ENCODE data around the gene SORCS2. TPM values are rescaled to one million over a fixed set of nuclear protein-coding genes. Genes with fewer than 3 reads are reported as not detected.

The SORCS2 gene
- total RNA-seq, 1 experiment from 2014 or later: 0.15 TPM

DNA sequence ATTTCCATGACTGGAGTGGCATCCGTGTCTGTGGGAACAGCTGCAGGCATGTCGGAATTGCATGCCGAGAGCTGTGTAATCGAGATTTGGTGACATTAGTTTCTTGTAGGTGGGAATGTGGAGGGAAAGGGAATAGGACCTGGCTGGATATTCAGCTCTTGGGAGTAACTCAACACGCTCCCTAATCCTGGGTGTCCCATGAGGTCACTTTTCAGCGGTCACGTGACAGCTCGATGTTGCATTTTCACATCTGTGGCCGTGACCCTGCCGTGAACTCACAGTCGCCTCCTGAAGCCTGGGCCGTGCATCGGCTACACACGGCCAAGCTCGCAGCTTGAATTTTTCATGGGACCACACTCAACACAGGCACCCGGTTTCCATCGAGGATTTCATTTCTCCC is 268.2 kb downstream of the SORCS2 start:
- Histone ChIP-seq H3K4me1 (ENCODE audit: control insufficient read depth, insufficient read depth, low read length) (no peaks in the 10 kb centered on the region), H3K27ac (ENCODE audit: low read length) (no peak overlapping the region), H3K27me3 (ENCODE audit: control insufficient read depth, insufficient read depth, low read length) (no peaks in the 10 kb centered on the region), H3K4me3 (ENCODE audit: low read depth in 2 of 2, low read length in 2 of 2) (no peak overlapping the region), H3K9me3 (ENCODE audit: control insufficient read depth, insufficient read depth, low read depth, low read length) (no peaks in the 10 kb centered on the region), H3K36me3 (ENCODE audit: control insufficient read depth, insufficient read depth, low read length) (no peaks in the 10 kb centered on the region)
- POLR2A ChIA-PET: no interaction called here
- DNase-seq (ENCODE audit: low read depth, low spot score) (no peak), ATAC-seq (no peak)
- no TSS peak for BruUV-seq (replicated peaks)
- no peak for TF ChIP-seq TCF7L2 (IDR thresholded peaks at IDR 0.05; ENCODE audit: low read depth, low read length)
- intact Hi-C loops (cut with micrococcal nuclease; ENCODE audit: unreplicated experiment) (no loop called here), in situ Hi-C loops (cut with HindIII; ENCODE audit: low pct_unique_long_range_greater_than_20kb, low sequenced_read_pairs) (no loop called here)
- CTCF ChIA-PET: no interaction called here

DNA sequence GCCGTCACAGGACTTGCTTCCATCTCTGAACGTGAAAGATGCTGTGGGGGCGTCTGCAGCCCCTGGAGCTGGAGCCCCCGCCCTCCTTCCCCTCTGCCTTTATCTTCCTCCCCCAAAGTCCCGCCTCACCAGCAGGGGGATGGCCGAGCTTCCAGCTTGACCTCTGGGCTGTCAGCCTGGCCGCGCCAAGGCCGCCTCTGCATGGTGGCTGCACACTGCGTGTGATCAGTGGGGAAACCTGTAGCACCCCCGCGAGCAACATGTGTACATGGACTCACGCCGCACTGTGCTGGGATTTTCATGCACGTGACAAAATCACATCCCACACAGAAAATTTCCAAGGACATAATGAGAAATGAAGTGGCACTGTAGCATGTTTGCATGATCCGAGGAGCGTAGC is 268.9 kb downstream of the SORCS2 start:
- CTCF ChIA-PET: no interaction called here
- Histone ChIP-seq H3K36me3 (ENCODE audit: control insufficient read depth, insufficient read depth, low read length) (no peaks in the 10 kb centered on the region), H3K9me3 (ENCODE audit: control insufficient read depth, insufficient read depth, low read depth, low read length) (no peaks in the 10 kb centered on the region), H3K27me3 (ENCODE audit: control insufficient read depth, insufficient read depth, low read length) (no peaks in the 10 kb centered on the region), H3K27ac (ENCODE audit: low read length) (no peak overlapping the region), H3K4me1 (ENCODE audit: control insufficient read depth, insufficient read depth, low read length) (no peaks in the 10 kb centered on the region), H3K4me3 (ENCODE audit: low read depth in 2 of 2, low read length in 2 of 2) (no peak overlapping the region)
- ATAC-seq (no peak), DNase-seq (ENCODE audit: low read depth, low spot score) (no peak)
- POLR2A ChIA-PET: no interaction called here
- intact Hi-C loops (cut with micrococcal nuclease; ENCODE audit: unreplicated experiment): no loop called here
- no TSS peak for BruUV-seq (replicated peaks)
- TF ChIP-seq SIN3A (IDR thresholded peaks at IDR 0.05; ENCODE audit: borderline replicate concordance, insufficient read depth, low read depth, low read length) (no peak), TCF7L2 (IDR thresholded peaks at IDR 0.05; ENCODE audit: low read depth, low read length) (no peak), POLR2AphosphoS5 (IDR thresholded peaks at IDR 0.05; ENCODE audit: low read depth, low read length) (no peak)
- TF ChIP-seq, protein P1, sequence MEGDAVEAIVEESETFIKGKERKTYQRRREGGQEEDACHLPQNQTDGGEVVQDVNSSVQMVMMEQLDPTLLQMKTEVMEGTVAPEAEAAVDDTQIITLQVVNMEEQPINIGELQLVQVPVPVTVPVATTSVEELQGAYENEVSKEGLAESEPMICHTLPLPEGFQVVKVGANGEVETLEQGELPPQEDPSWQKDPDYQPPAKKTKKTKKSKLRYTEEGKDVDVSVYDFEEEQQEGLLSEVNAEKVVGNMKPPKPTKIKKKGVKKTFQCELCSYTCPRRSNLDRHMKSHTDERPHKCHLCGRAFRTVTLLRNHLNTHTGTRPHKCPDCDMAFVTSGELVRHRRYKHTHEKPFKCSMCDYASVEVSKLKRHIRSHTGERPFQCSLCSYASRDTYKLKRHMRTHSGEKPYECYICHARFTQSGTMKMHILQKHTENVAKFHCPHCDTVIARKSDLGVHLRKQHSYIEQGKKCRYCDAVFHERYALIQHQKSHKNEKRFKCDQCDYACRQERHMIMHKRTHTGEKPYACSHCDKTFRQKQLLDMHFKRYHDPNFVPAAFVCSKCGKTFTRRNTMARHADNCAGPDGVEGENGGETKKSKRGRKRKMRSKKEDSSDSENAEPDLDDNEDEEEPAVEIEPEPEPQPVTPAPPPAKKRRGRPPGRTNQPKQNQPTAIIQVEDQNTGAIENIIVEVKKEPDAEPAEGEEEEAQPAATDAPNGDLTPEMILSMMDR (IDR thresholded peaks at IDR 0.05): no peak
- TF ChIP-seq, protein P2, sequence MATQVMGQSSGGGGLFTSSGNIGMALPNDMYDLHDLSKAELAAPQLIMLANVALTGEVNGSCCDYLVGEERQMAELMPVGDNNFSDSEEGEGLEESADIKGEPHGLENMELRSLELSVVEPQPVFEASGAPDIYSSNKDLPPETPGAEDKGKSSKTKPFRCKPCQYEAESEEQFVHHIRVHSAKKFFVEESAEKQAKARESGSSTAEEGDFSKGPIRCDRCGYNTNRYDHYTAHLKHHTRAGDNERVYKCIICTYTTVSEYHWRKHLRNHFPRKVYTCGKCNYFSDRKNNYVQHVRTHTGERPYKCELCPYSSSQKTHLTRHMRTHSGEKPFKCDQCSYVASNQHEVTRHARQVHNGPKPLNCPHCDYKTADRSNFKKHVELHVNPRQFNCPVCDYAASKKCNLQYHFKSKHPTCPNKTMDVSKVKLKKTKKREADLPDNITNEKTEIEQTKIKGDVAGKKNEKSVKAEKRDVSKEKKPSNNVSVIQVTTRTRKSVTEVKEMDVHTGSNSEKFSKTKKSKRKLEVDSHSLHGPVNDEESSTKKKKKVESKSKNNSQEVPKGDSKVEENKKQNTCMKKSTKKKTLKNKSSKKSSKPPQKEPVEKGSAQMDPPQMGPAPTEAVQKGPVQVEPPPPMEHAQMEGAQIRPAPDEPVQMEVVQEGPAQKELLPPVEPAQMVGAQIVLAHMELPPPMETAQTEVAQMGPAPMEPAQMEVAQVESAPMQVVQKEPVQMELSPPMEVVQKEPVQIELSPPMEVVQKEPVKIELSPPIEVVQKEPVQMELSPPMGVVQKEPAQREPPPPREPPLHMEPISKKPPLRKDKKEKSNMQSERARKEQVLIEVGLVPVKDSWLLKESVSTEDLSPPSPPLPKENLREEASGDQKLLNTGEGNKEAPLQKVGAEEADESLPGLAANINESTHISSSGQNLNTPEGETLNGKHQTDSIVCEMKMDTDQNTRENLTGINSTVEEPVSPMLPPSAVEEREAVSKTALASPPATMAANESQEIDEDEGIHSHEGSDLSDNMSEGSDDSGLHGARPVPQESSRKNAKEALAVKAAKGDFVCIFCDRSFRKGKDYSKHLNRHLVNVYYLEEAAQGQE (IDR thresholded peaks at IDR 0.05; ENCODE audit: insufficient read depth in 1 of 2, low read depth in 2 of 2, low read length in 1 of 2): no peak
- in situ Hi-C loops (cut with HindIII; ENCODE audit: low pct_unique_long_range_greater_than_20kb, low sequenced_read_pairs): no loop called here

DNA sequence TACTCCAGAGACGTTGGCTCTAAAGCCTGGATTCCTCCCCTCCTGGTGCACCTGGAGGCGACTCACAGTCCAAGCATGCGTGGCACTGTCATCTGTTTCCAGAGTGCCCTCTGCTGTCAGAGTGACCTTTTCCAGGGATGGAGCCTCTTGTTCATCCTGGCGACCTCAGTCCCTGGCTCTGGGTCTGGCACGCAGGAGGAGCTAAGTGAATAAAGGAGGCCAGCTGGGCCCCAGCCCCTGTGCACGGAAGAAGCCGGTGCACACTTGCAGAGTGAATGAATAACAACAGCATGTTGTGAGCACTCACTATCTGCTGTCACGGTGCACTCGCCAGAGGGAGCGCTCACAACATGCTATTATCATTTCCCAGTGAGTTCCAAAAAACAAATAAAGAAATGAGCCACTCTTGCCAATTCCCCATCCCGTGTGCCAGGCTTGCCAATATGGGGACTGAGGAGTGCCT is 270.2 kb downstream of the SORCS2 start:
- no peaks in the 10 kb centered on the region for H3K36me3 ChIP-seq (ENCODE audit: control insufficient read depth, insufficient read depth, low read length)
- ChIA-PET POLR2A (no interaction called here), CTCF (no interaction called here)
- H3K27me3 ChIP-seq (ENCODE audit: control insufficient read depth, insufficient read depth, low read length): no peaks in the 10 kb centered on the region
- ATAC-seq: peak; percentile 81
- H3K4me3 ChIP-seq (ENCODE audit: low read depth in 2 of 2, low read length in 2 of 2): no peak overlapping the region
- no peaks in the 10 kb centered on the region for H3K9me3 ChIP-seq (ENCODE audit: control insufficient read depth, insufficient read depth, low read depth, low read length)
- in situ Hi-C loops (cut with HindIII; ENCODE audit: low pct_unique_long_range_greater_than_20kb, low sequenced_read_pairs) (no loop called here), intact Hi-C loops (cut with micrococcal nuclease; ENCODE audit: unreplicated experiment) (no loop called here)
- DNase-seq (ENCODE audit: low read depth, low spot score): no peak
- no peak overlapping the region for H3K27ac ChIP-seq (ENCODE audit: low read length)
- H3K4me1 ChIP-seq (ENCODE audit: control insufficient read depth, insufficient read depth, low read length): no peaks in the 10 kb centered on the region
- BruUV-seq (replicated peaks): no TSS peak
- no peak for TF ChIP-seq TCF7L2 (IDR thresholded peaks at IDR 0.05; ENCODE audit: low read depth, low read length)
- TF ChIP-seq SIN3A (IDR thresholded peaks at IDR 0.05; ENCODE audit: borderline replicate concordance, insufficient read depth, low read depth, low read length): no peak
- TF ChIP-seq POLR2AphosphoS5 (IDR thresholded peaks at IDR 0.05; ENCODE audit: low read depth, low read length): no peak
- TF ChIP-seq, protein P1 (IDR thresholded peaks at IDR 0.05): no peak
- TF ChIP-seq, protein P2 (IDR thresholded peaks at IDR 0.05; ENCODE audit: insufficient read depth in 1 of 2, low read depth in 2 of 2, low read length in 1 of 2): no peak

All from Panc1 (cell line).